ENCODE measurements around the gene GDPD3. TPM values are rescaled to one million over a fixed set of nuclear protein-coding genes. Genes with fewer than 3 reads are reported as not detected.

The GDPD3 gene
- total and polyA plus RNA-seq, 9 of the 15 experiments (the other 6 are each of a cell fraction or from before 2014, with no cell fraction given): 0.47 to 3.9 (median 1.1) TPM

DNA sequence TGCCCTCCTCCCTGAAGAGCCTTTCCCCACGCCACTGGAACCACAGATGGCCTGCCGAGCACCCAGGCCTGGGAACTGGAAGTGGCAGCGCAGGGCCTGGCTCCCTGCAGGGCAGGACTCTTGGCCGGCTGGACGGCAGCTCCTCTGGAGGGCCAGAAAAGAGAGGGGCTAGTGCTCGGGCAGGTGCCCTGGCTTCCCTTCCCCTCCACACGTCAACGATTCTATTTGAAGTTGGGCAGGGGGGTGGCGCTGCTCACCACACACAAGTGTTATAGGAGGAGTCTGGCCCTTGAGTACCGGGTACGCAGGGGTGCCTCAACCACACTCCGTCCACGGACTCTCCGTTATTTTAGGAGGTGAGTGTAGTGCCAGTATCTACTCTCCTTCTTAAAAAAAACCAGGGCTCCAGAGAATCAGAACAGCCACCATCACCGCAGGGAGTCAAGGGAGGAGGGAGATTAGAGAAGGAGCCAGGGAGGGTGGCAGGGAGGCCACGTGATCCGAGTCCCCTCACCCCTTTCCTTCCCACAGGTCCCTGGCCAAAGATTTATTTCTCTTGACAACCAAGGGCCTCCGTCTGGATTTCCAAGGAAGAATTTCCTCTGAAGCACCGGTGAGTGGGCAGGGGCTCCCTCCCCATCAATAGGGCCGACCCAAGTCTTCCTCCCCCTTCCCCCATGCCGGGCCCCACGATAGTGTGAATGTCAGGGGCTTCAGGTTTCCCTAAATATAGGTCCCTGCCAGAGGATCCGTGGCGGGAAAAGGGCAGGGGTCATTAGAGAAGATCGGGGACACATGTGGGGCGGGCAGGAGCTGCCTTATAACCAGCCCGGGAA lies 49.2 kb downstream of the GDPD3 start (continued):
- TF ChIP-seq XRCC3 (IDR thresholded peaks at IDR 0.05) (no peak), KLF1 (tag; IDR thresholded peaks at IDR 0.05) (no peak), SIN3A (IDR thresholded peaks at IDR 0.05; ENCODE audit: borderline replicate concordance in 2 of 2, control insufficient read depth in 1 of 2, low read depth in 2 of 2, low read length in 2 of 2) (peak in 1 of 2 experiments; percentile 59; a peak in 1 of 4 replicates), FOXP1 (CRISPR knock-in tag; IDR thresholded peaks at IDR 0.05) (no peak), ZNF507 (tag; conservative IDR thresholded peaks at IDR 0.05) (no peak), ZNF766 (CRISPR knock-in tag; conservative IDR thresholded peaks at IDR 0.05) (no peak), MTA3 (IDR thresholded peaks at IDR 0.05; ENCODE audit: borderline replicate concordance) (peak; percentile 61), ZBTB7A (IDR thresholded peaks at IDR 0.05; ENCODE audit: borderline replicate concordance, control insufficient read depth, low read depth, low read length) (0 out of 2 replicates have a peak, but pooled peaks have one; percentile 11), SRSF1 (IDR thresholded peaks at IDR 0.05; ENCODE audit: low read depth, low read length) (no peak), NCOA6 (IDR thresholded peaks at IDR 0.05) (no peak), NR2C2 (CRISPR knock-in tag; IDR thresholded peaks at IDR 0.05) (no peak; the same call in 1 of the 2 replicates), NR2C2 (tag; IDR thresholded peaks at IDR 0.05) (peak; percentile 70), ZNF143 (CRISPR knock-in tag; IDR thresholded peaks at IDR 0.05) (no peak), C11orf30 (IDR thresholded peaks at IDR 0.05; ENCODE audit: low read depth) (no peak), ZNF584 (CRISPR knock-in tag; IDR thresholded peaks at IDR 0.05; ENCODE audit: low read depth) (no peak), PRMT5 (CRISPR knock-in tag; IDR thresholded peaks at IDR 0.05) (no peak), ZNF146 (CRISPR knock-in tag; IDR thresholded peaks at IDR 0.05; ENCODE audit: unreplicated experiment) (no peak), MECOM (CRISPR knock-in tag; IDR thresholded peaks at IDR 0.05) (no peak)
- TF ChIP-seq, protein P1, sequence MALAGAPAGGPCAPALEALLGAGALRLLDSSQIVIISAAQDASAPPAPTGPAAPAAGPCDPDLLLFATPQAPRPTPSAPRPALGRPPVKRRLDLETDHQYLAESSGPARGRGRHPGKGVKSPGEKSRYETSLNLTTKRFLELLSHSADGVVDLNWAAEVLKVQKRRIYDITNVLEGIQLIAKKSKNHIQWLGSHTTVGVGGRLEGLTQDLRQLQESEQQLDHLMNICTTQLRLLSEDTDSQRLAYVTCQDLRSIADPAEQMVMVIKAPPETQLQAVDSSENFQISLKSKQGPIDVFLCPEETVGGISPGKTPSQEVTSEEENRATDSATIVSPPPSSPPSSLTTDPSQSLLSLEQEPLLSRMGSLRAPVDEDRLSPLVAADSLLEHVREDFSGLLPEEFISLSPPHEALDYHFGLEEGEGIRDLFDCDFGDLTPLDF (CRISPR knock-in tag; IDR thresholded peaks at IDR 0.05): no peak
- TF ChIP-seq, protein P2, sequence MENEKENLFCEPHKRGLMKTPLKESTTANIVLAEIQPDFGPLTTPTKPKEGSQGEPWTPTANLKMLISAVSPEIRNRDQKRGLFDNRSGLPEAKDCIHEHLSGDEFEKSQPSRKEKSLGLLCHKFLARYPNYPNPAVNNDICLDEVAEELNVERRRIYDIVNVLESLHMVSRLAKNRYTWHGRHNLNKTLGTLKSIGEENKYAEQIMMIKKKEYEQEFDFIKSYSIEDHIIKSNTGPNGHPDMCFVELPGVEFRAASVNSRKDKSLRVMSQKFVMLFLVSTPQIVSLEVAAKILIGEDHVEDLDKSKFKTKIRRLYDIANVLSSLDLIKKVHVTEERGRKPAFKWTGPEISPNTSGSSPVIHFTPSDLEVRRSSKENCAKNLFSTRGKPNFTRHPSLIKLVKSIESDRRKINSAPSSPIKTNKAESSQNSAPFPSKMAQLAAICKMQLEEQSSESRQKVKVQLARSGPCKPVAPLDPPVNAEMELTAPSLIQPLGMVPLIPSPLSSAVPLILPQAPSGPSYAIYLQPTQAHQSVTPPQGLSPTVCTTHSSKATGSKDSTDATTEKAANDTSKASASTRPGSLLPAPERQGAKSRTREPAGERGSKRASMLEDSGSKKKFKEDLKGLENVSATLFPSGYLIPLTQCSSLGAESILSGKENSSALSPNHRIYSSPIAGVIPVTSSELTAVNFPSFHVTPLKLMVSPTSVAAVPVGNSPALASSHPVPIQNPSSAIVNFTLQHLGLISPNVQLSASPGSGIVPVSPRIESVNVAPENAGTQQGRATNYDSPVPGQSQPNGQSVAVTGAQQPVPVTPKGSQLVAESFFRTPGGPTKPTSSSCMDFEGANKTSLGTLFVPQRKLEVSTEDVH (IDR thresholded peaks at IDR 0.05; ENCODE audit: low read depth, partially characterized antibody): no peak
- TF ChIP-seq, protein P3, sequence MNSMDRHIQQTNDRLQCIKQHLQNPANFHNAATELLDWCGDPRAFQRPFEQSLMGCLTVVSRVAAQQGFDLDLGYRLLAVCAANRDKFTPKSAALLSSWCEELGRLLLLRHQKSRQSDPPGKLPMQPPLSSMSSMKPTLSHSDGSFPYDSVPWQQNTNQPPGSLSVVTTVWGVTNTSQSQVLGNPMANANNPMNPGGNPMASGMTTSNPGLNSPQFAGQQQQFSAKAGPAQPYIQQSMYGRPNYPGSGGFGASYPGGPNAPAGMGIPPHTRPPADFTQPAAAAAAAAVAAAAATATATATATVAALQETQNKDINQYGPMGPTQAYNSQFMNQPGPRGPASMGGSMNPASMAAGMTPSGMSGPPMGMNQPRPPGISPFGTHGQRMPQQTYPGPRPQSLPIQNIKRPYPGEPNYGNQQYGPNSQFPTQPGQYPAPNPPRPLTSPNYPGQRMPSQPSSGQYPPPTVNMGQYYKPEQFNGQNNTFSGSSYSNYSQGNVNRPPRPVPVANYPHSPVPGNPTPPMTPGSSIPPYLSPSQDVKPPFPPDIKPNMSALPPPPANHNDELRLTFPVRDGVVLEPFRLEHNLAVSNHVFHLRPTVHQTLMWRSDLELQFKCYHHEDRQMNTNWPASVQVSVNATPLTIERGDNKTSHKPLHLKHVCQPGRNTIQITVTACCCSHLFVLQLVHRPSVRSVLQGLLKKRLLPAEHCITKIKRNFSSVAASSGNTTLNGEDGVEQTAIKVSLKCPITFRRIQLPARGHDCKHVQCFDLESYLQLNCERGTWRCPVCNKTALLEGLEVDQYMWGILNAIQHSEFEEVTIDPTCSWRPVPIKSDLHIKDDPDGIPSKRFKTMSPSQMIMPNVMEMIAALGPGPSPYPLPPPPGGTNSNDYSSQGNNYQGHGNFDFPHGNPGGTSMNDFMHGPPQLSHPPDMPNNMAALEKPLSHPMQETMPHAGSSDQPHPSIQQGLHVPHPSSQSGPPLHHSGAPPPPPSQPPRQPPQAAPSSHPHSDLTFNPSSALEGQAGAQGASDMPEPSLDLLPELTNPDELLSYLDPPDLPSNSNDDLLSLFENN (IDR thresholded peaks at IDR 0.05; ENCODE audit: low read depth in 2 of 2, low read length in 2 of 2): no peak

All from K562 (cell line).